Activated naive CD8-positive, alpha-beta T cell treated with anti-CD3 and anti-CD28 coated beads, Interleukin-2, amount 50 U/mL, for 24 hours (primary cell): ENCODE data around the gene TSPAN5.

Source experiments
- ATAC-seq: fragments of 150-1000 bp; cut with Tn5 transposase; one replicate; pipeline ENCODE4 v1.10.0; 2021
- DNase-seq: peaks from one replicate; pipeline ENCODE4 v3.0.0; 2021
- H3K27ac Mint-ChIP-seq: one replicate; pipeline ENCODE4 v1.8.0; 2021; ENCODE audit warnings: mild to moderate bottlenecking, mixed read lengths
- H3K27me3 Mint-ChIP-seq: one replicate; pipeline ENCODE4 v1.8.0; 2021; ENCODE audit warnings: mixed read lengths
- H3K36me3 Mint-ChIP-seq: one replicate; pipeline ENCODE4 v1.8.0; 2021; ENCODE audit warnings: low read depth, mixed read lengths
- H3K4me1 Mint-ChIP-seq: one replicate; pipeline ENCODE4 v1.8.0; 2021; ENCODE audit warnings: mixed read lengths
- H3K4me3 Mint-ChIP-seq: one replicate; pipeline ENCODE4 v1.8.0; 2021; ENCODE audit warnings: mild to moderate bottlenecking, moderate library complexity, mixed read lengths
- H3K9me3 Mint-ChIP-seq: one replicate; pipeline ENCODE4 v1.8.0; 2021; ENCODE audit warnings: mixed read lengths

TSPAN5 gene

GRCh38 chr4:98516042-98516440 is 142.4 kb downstream of the TSPAN5 start:
- Mint-ChIP-seq H3K9me3 (no peaks in the 10 kb centered on the region), H3K27me3 (no peaks in the 10 kb centered on the region), H3K4me3 (no peak overlapping the region), H3K27ac (peak overlapping the region; percentile 0), H3K36me3 (peaks cover 6% of the 10 kb centered on the region), H3K4me1 (peaks cover 60% of the 10 kb centered on the region)
- DNase-seq (no peak), ATAC-seq (no peak)

DNA sequence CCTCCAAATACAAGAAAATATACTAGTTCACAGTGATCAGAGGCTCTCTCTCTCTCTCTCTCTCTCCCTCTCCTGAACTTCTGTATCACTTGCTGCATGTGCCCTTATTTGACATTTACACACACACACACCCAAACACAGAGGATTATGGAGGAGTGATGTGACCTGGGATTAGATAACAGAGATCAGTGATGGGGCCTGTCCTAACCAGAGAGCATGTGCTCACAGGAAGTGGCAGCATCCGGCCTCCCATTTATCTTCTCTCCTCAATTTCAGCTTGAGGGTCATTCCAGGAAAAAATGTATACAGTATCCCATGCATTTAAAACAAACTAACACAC is 143.0 kb downstream of the TSPAN5 start:
- H3K4me1 Mint-ChIP-seq, result peaks cover 66% of the 10 kb centered on the region
- H3K36me3 Mint-ChIP-seq, result peaks cover 6% of the 10 kb centered on the region
- H3K4me3 Mint-ChIP-seq, result no peak overlapping the region
- DNase-seq (no peak), ATAC-seq (peak; percentile 17)
- H3K27ac Mint-ChIP-seq, result peak overlapping the region; percentile 23
- H3K27me3 Mint-ChIP-seq, result no peaks in the 10 kb centered on the region
- H3K9me3 Mint-ChIP-seq, result no peaks in the 10 kb centered on the region

DNA sequence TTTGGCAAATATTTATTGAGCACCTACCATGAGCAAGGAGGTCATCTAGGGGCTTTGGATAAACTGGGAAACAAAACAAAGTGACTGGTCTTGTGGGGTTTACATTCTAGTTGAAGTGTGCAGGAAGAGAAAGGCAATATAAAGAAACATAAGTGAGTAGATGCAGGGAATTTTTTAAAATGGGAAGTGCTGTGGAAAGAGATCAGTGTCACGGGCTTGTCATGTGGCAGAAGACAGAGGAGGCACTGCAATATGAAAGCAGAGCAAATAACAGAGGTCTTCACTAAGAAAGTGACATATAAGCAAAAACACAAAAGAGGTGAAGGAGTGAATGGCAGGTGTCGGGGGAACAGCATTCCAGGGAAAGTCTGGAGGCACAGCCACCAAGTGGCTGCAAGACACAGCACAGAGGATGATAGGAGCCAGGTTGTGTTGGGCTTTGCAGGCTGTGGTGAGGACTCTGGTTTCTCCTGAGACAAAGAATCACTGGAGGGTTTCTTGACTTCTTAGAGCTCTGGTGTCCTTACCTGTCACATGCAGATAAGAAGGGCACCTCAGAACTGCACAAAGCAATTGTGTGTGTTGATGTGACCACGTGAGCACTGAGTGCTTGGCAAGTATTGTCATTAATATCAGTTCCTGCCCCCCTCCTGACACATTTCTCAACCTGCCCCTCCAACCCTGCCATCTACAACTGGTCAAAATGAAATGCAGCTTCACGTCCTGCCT is 143.5 kb downstream of the TSPAN5 start:
- no peaks in the 10 kb centered on the region for H3K27me3 Mint-ChIP-seq
- ATAC-seq (no peak), DNase-seq (no peak)
- H3K9me3 Mint-ChIP-seq, result no peaks in the 10 kb centered on the region
- peak overlapping the region; percentile 23 for H3K27ac Mint-ChIP-seq
- peaks cover 70% of the 10 kb centered on the region for H3K4me1 Mint-ChIP-seq
- no peak overlapping the region for H3K4me3 Mint-ChIP-seq
- H3K36me3 Mint-ChIP-seq, result peaks cover 6% of the 10 kb centered on the region

DNA sequence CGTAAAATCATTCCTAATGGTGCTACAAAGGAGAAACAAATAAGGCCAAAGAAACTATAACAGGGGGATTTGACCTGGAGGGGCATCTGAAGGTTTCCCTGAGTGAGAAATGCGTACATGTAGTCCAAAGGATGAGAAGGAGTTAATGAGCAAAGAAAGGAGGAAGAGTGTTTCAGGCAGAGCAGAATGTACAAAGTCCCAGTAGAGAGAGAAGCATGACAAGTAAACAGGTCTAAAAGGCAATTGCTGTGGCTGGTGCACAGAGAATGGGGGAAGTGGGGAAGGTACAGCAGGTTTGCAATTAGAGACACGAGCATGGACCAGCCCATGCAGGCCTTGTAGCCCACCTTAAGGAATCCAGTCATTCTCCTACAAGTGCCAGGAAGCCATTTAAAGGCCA is 145.5 kb downstream of the TSPAN5 start:
- Mint-ChIP-seq H3K4me3 (no peak overlapping the region), H3K36me3 (peaks cover 6% of the 10 kb centered on the region), H3K27ac (no peak overlapping the region), H3K4me1 (peaks cover 72% of the 10 kb centered on the region), H3K9me3 (no peaks in the 10 kb centered on the region), H3K27me3 (no peaks in the 10 kb centered on the region)
- ATAC-seq (no peak), DNase-seq (no peak)

DNA sequence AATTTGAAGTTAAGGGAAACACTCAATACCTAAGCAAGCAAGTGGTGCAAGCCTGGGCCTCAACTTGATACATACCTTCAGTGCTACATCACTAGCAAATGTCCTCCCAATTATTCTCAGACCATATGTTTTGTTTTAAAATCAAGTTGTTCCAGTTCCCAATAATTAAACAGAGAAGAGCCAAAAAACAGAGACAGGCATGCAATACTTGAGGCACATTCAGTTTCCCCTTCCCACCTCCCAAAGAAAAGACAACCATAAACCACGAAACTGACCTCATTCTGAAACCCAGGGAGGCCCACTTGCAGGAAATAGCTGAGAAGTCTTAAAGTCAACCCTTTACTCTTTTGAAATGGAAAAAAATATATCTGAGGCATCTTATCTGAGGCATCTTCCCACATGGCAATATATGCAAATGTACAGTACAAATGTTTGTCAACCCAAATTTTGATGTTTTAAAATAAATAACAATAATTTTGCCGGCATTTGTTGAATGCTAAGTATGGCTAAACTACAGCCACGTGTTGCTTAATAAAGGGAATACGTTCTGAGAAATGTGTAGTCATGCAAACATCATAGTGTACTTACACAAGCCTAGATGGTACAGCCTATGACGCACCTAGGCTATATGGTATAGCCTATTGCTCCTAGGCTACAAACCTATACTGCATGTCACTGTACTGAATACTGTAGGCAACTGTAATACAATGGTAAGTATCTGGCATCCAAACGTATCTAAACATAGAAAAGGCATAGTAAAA is 147.5 kb downstream of the TSPAN5 start:
- no peaks in the 10 kb centered on the region for H3K9me3 Mint-ChIP-seq
- H3K36me3 Mint-ChIP-seq, result peaks cover 4% of the 10 kb centered on the region
- no peaks in the 10 kb centered on the region for H3K27me3 Mint-ChIP-seq
- H3K4me1 Mint-ChIP-seq, result peaks cover 63% of the 10 kb centered on the region
- peak; percentile 34 for DNase-seq
- H3K4me3 Mint-ChIP-seq, result peak overlapping the region; percentile 58
- peak overlapping the region; percentile 70 for H3K27ac Mint-ChIP-seq
- ATAC-seq, result peak; percentile 75

- Mint-ChIP-seq H3K4me1 (peaks cover 57% of the 10 kb centered on the region), H3K27ac (peak overlapping the region; percentile 70), H3K9me3 (no peaks in the 10 kb centered on the region), H3K27me3 (no peaks in the 10 kb centered on the region), H3K4me3 (peak overlapping the region; percentile 58), H3K36me3 (peaks cover 9% of the 10 kb centered on the region)
- DNase-seq, result no peak
- ATAC-seq, result no peak
These were observed 148.1 kb downstream of the TSPAN5 start for GRCh38 chr4:98510340-98510739.

- Mint-ChIP-seq H3K4me1 (peaks cover 51% of the 10 kb centered on the region), H3K4me3 (no peak overlapping the region)
These were observed 148.7 kb downstream of the TSPAN5 start for GRCh38 chr4:98509721-98510120.

GRCh38 chr4:98508829-98509598 is 149.4 kb downstream of the TSPAN5 start:
- Mint-ChIP-seq H3K36me3 (peaks cover 16% of the 10 kb centered on the region), H3K9me3 (no peaks in the 10 kb centered on the region), H3K27me3 (no peaks in the 10 kb centered on the region), H3K27ac (no peak overlapping the region), H3K4me3 (no peak overlapping the region), H3K4me1 (peaks cover 52% of the 10 kb centered on the region)
- DNase-seq (no peak), ATAC-seq (no peak)

More at GRCh38 chr4:98509721-98510120, 148.7 kb downstream of the TSPAN5 start:
- H3K36me3 Mint-ChIP-seq, result peaks cover 10% of the 10 kb centered on the region
- H3K9me3 Mint-ChIP-seq, result no peaks in the 10 kb centered on the region
- peak overlapping the region; percentile 14 for H3K27ac Mint-ChIP-seq
- DNase-seq (no peak), ATAC-seq (no peak)
- H3K27me3 Mint-ChIP-seq, result no peaks in the 10 kb centered on the region

GRCh38 chr4:98508248-98508647 is 150.2 kb downstream of the TSPAN5 start:
- peaks cover 53% of the 10 kb centered on the region for H3K4me1 Mint-ChIP-seq
- H3K27ac Mint-ChIP-seq, result no peak overlapping the region
- peaks cover 17% of the 10 kb centered on the region for H3K36me3 Mint-ChIP-seq
- DNase-seq (no peak), ATAC-seq (peak; percentile 26)
- H3K4me3 Mint-ChIP-seq, result no peak overlapping the region
- H3K9me3 Mint-ChIP-seq, result no peaks in the 10 kb centered on the region
- H3K27me3 Mint-ChIP-seq, result no peaks in the 10 kb centered on the region

DNA sequence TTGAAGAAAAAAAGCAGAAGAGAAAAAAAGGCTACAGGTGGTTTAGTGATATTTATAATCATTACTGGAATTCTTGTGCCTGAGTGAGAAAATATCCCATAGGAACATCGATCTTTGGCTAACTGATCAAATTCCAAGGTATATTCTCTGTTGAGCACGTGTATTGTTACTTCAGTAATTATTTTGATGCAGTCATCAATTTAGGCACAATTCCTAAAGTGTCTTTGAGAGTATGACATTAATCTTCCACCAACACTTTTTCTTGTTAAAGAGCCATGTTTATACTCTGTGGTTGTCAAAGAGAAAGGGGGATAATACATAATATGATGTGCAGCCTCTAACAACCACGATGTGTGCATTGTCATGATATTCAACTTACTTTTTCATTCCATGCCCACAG is 151.1 kb downstream of the TSPAN5 start:
- Mint-ChIP-seq H3K27me3 (no peaks in the 10 kb centered on the region), H3K4me1 (peaks cover 51% of the 10 kb centered on the region), H3K4me3 (no peak overlapping the region), H3K27ac (no peak overlapping the region), H3K36me3 (peaks cover 21% of the 10 kb centered on the region), H3K9me3 (no peaks in the 10 kb centered on the region)
- DNase-seq, result no peak
- ATAC-seq, result no peak

DNA sequence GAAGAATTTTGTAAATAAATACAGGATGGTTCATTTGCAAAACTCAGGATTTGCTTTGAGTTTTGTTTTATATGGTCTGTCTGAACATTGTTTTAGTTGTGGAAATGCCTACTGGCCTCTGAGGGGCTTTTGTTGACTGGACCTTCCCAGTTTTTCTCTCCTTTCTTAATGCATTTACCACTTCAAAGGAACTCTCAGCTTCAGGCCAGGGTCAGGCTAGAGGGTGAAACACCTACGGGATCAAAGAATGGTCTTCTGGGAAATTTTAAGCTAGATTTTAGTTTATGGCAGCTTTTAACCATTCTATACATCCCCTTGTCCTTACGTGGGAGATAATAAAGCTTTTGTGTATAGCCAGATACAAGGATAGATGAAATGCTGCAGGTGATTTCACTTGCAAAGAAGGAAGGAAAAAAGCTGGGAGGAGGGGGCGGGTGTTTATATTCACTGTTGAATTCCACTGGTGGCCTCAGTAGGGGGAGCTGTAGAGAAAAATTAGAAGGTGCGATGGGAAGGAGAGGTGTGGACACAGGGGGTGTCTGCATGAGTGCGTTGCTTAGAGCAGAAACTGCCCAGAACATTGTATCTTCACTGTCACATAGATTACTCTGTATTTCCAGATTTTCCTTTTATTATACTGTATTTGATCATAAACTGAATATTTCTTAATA is 151.8 kb downstream of the TSPAN5 start:
- peaks cover 27% of the 10 kb centered on the region for H3K36me3 Mint-ChIP-seq
- ATAC-seq, result no peak
- H3K9me3 Mint-ChIP-seq, result no peaks in the 10 kb centered on the region
- no peaks in the 10 kb centered on the region for H3K27me3 Mint-ChIP-seq
- H3K4me1 Mint-ChIP-seq, result peaks cover 51% of the 10 kb centered on the region
- DNase-seq, result no peak
- no peak overlapping the region for H3K4me3 Mint-ChIP-seq
- no peak overlapping the region for H3K27ac Mint-ChIP-seq

GRCh38 chr4:98505992-98506391 is 152.4 kb downstream of the TSPAN5 start:
- Mint-ChIP-seq H3K27me3 (no peaks in the 10 kb centered on the region), H3K36me3 (peaks cover 29% of the 10 kb centered on the region), H3K9me3 (peaks cover 5% of the 10 kb centered on the region), H3K4me1 (peaks cover 51% of the 10 kb centered on the region), H3K27ac (no peak overlapping the region), H3K4me3 (no peak overlapping the region)
- no peak for DNase-seq
- no peak for ATAC-seq

GRCh38 chr4:98504091-98504490 is 154.3 kb downstream of the TSPAN5 start:
- H3K36me3 Mint-ChIP-seq, result peaks cover 35% of the 10 kb centered on the region
- H3K9me3 Mint-ChIP-seq, result peaks cover 5% of the 10 kb centered on the region
- peaks cover 40% of the 10 kb centered on the region for H3K4me1 Mint-ChIP-seq
- H3K4me3 Mint-ChIP-seq, result no peak overlapping the region
- H3K27me3 Mint-ChIP-seq, result no peaks in the 10 kb centered on the region
- DNase-seq (no peak), ATAC-seq (peak; percentile 63)
- H3K27ac Mint-ChIP-seq, result no peak overlapping the region

DNA sequence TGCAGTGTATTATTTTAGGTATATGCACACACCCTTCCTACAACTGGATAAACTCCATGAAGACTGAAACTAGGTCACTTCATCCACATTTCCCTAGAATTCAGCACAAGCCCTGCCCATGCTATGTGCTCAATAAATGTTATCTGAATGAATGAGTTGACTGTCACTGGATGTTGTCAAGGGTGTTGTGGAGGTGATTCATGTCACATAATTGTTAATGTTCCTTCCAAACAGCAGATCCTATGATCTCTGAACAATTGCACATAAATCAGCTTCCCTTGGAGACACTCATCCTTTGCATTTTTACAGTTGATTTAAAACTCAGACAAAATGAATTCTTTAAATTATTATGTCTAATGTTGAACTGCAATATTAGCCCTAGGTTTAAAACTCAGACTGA is 154.7 kb downstream of the TSPAN5 start:
- no peak overlapping the region for H3K4me3 Mint-ChIP-seq
- H3K9me3 Mint-ChIP-seq, result peaks cover 5% of the 10 kb centered on the region
- H3K4me1 Mint-ChIP-seq, result peaks cover 36% of the 10 kb centered on the region
- DNase-seq, result no peak
- peaks cover 35% of the 10 kb centered on the region for H3K36me3 Mint-ChIP-seq
- H3K27me3 Mint-ChIP-seq, result no peaks in the 10 kb centered on the region
- no peak for ATAC-seq
- no peak overlapping the region for H3K27ac Mint-ChIP-seq
